ENCODE results near the gene SLC6A4. TPM values are rescaled to one million over a fixed set of nuclear protein-coding genes. Genes with fewer than 3 reads are reported as not detected.

The SLC6A4 gene
- polyA plus RNA-seq, 1 of the 3 experiments (the other 2 are of a cell fraction), result 0.12 TPM

DNA sequence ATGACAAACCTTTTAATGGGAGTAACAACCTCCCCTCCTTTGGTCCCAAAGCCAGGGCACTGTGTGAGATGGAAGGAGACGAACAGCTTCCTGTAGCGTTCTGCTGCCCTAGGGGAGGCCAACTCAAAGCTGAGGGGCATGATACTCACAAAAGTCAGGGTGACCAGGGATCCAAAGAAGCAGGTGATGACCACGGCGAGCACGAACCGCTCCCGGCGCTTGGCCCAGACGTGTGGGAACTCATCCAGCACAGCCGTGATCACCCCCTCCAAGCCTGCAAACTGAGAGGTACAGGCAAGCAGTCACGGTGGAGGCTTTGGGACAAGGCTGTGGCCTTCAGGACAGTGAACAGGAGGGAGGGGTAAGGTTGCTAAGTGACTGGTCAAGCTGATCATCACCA lies 25.1 kb downstream of the SLC6A4 start:
- WGBS (ENCODE audit: low lambda C conversion rate), result 74% methylated on average over 11 of the region's 11 CpGs
- Histone ChIP-seq H3K4me2 (no peak overlapping the region), H3F3A (replicated peaks; ENCODE audit: insufficient read depth) (no peaks in the 10 kb centered on the region), H3K9ac (no peak overlapping the region), H3K4me3 (ENCODE audit: low read depth in 2 of 2, low read length in 1 of 2) (no peak overlapping the region), H3K27me3 (ENCODE audit: insufficient read depth) (no peaks in the 10 kb centered on the region), H3K4me1 (ENCODE audit: control insufficient read depth in 1 of 2, insufficient read depth in 2 of 2, low read depth in 1 of 2, low read length in 1 of 2) (no peaks in the 10 kb centered on the region), H3K9me2 (no peaks in the 10 kb centered on the region), H4K20me1 (ENCODE audit: insufficient read depth) (no peaks in the 10 kb centered on the region), H2AFZ (ENCODE audit: low read depth) (no peak overlapping the region), H3K79me2 (ENCODE audit: insufficient read depth) (no peaks in the 10 kb centered on the region), H3K36me3 (replicated peaks in 1 of 2; ENCODE audit: control insufficient read depth in 1 of 2, insufficient read depth in 2 of 2, low read length in 1 of 2) (no peaks in the 10 kb centered on the region), H3K27ac (ENCODE audit: low read depth in 2 of 2, low read length in 1 of 2) (no peak overlapping the region), H3K9me3 (no peaks in the 10 kb centered on the region)
- ChIA-PET POLR2A (no interaction called here), CTCF (no interaction called here)
- no peak for TF ChIP-seq MXI1 (IDR thresholded peaks at IDR 0.05; ENCODE audit: low read depth, low read length)
- DNase-seq, result no peak

DNA sequence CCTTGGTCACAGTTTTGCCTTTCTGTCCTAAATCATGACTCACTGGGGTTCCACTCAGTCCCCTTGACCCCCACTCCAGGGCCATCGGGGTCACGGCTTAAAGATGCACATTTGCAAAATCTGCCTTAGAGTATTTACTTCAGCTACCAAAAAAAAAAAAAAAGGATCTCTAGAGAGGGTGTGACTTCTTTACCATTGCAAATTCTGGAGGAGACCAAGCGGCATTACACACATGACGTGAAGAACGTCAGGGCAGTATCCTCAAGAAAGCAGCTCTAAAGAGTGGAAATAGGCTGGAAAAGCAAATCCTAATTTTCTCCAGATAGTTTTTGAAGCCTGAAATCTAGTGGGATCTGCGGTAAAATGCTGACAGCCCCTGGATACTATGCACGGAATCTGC lies 25.6 kb downstream of the SLC6A4 start:
- ChIA-PET POLR2A (no interaction called here), CTCF (no interaction called here)
- Histone ChIP-seq H3K9me2 (no peaks in the 10 kb centered on the region), H3K4me3 (ENCODE audit: low read depth in 2 of 2, low read length in 1 of 2) (no peak overlapping the region), H2AFZ (ENCODE audit: low read depth) (no peak overlapping the region), H3K27ac (ENCODE audit: low read depth in 2 of 2, low read length in 1 of 2) (no peak overlapping the region), H3K36me3 (replicated peaks in 1 of 2; ENCODE audit: control insufficient read depth in 1 of 2, insufficient read depth in 2 of 2, low read length in 1 of 2) (no peaks in the 10 kb centered on the region), H3K4me1 (ENCODE audit: control insufficient read depth in 1 of 2, insufficient read depth in 2 of 2, low read depth in 1 of 2, low read length in 1 of 2) (no peaks in the 10 kb centered on the region), H3K4me2 (no peak overlapping the region), H4K20me1 (ENCODE audit: insufficient read depth) (no peaks in the 10 kb centered on the region), H3K9ac (no peak overlapping the region), H3K27me3 (ENCODE audit: insufficient read depth) (no peaks in the 10 kb centered on the region), H3F3A (replicated peaks; ENCODE audit: insufficient read depth) (no peaks in the 10 kb centered on the region), H3K9me3 (no peaks in the 10 kb centered on the region), H3K79me2 (ENCODE audit: insufficient read depth) (no peaks in the 10 kb centered on the region)
- DNase-seq, result no peak
- 93% methylated on average over 7 of the region's 7 CpGs for WGBS (ENCODE audit: low lambda C conversion rate)
- TF ChIP-seq RAD21 (IDR thresholded peaks at IDR 0.05; ENCODE audit: low read length) (no peak), CHD2 (IDR thresholded peaks at IDR 0.05; ENCODE audit: low read length, partially characterized antibody) (no peak), NRF1 (IDR thresholded peaks at IDR 0.05; ENCODE audit: low read depth, low read length) (no peak), JUND (IDR thresholded peaks at IDR 0.05) (no peak), FOXJ3 (CRISPR knock-in tag; IDR thresholded peaks at IDR 0.05) (no peak), RFX5 (IDR thresholded peaks at IDR 0.05; ENCODE audit: low read length) (no peak), TAF1 (IDR thresholded peaks at IDR 0.05; ENCODE audit: borderline replicate concordance, low read depth, low read length) (no peak), GABPA (IDR thresholded peaks at IDR 0.05; ENCODE audit: low read depth) (no peak), EP300 (IDR thresholded peaks at IDR 0.05; ENCODE audit: borderline replicate concordance in 1 of 2, low read depth in 1 of 2, low read length in 1 of 2) (no peak), MXI1 (IDR thresholded peaks at IDR 0.05; ENCODE audit: low read depth, low read length) (no peak), NFIC (IDR thresholded peaks at IDR 0.05; ENCODE audit: borderline replicate concordance) (no peak), RXRA (IDR thresholded peaks at IDR 0.05; ENCODE audit: borderline replicate concordance, low read depth) (no peak), ELF1 (IDR thresholded peaks at IDR 0.05) (no peak)
- TF ChIP-seq, protein P1, sequence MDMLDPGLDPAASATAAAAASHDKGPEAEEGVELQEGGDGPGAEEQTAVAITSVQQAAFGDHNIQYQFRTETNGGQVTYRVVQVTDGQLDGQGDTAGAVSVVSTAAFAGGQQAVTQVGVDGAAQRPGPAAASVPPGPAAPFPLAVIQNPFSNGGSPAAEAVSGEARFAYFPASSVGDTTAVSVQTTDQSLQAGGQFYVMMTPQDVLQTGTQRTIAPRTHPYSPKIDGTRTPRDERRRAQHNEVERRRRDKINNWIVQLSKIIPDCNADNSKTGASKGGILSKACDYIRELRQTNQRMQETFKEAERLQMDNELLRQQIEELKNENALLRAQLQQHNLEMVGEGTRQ (IDR thresholded peaks at IDR 0.05; ENCODE audit: borderline replicate concordance, low read depth, low read length), result no peak
- TF ChIP-seq, protein P2, sequence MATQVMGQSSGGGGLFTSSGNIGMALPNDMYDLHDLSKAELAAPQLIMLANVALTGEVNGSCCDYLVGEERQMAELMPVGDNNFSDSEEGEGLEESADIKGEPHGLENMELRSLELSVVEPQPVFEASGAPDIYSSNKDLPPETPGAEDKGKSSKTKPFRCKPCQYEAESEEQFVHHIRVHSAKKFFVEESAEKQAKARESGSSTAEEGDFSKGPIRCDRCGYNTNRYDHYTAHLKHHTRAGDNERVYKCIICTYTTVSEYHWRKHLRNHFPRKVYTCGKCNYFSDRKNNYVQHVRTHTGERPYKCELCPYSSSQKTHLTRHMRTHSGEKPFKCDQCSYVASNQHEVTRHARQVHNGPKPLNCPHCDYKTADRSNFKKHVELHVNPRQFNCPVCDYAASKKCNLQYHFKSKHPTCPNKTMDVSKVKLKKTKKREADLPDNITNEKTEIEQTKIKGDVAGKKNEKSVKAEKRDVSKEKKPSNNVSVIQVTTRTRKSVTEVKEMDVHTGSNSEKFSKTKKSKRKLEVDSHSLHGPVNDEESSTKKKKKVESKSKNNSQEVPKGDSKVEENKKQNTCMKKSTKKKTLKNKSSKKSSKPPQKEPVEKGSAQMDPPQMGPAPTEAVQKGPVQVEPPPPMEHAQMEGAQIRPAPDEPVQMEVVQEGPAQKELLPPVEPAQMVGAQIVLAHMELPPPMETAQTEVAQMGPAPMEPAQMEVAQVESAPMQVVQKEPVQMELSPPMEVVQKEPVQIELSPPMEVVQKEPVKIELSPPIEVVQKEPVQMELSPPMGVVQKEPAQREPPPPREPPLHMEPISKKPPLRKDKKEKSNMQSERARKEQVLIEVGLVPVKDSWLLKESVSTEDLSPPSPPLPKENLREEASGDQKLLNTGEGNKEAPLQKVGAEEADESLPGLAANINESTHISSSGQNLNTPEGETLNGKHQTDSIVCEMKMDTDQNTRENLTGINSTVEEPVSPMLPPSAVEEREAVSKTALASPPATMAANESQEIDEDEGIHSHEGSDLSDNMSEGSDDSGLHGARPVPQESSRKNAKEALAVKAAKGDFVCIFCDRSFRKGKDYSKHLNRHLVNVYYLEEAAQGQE (IDR thresholded peaks at IDR 0.05; ENCODE audit: low read depth, low read length), result no peak
- TF ChIP-seq, protein P3, sequence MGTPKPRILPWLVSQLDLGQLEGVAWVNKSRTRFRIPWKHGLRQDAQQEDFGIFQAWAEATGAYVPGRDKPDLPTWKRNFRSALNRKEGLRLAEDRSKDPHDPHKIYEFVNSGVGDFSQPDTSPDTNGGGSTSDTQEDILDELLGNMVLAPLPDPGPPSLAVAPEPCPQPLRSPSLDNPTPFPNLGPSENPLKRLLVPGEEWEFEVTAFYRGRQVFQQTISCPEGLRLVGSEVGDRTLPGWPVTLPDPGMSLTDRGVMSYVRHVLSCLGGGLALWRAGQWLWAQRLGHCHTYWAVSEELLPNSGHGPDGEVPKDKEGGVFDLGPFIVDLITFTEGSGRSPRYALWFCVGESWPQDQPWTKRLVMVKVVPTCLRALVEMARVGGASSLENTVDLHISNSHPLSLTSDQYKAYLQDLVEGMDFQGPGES (IDR thresholded peaks at IDR 0.05; ENCODE audit: low read depth, low read length), result no peak
- TF ChIP-seq, protein P4, sequence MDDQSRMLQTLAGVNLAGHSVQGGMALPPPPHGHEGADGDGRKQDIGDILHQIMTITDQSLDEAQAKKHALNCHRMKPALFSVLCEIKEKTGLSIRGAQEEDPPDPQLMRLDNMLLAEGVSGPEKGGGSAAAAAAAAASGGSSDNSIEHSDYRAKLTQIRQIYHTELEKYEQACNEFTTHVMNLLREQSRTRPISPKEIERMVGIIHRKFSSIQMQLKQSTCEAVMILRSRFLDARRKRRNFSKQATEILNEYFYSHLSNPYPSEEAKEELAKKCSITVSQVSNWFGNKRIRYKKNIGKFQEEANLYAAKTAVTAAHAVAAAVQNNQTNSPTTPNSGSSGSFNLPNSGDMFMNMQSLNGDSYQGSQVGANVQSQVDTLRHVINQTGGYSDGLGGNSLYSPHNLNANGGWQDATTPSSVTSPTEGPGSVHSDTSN (IDR thresholded peaks at IDR 0.05), result no peak
- TF ChIP-seq, protein P5, sequence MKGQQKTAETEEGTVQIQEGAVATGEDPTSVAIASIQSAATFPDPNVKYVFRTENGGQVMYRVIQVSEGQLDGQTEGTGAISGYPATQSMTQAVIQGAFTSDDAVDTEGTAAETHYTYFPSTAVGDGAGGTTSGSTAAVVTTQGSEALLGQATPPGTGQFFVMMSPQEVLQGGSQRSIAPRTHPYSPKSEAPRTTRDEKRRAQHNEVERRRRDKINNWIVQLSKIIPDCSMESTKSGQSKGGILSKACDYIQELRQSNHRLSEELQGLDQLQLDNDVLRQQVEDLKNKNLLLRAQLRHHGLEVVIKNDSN (IDR thresholded peaks at IDR 0.05; ENCODE audit: borderline replicate concordance, low read depth), result no peak
- TF ChIP-seq, protein P6, sequence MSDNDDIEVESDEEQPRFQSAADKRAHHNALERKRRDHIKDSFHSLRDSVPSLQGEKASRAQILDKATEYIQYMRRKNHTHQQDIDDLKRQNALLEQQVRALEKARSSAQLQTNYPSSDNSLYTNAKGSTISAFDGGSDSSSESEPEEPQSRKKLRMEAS (IDR thresholded peaks at IDR 0.05; ENCODE audit: low read depth), result no peak
